ENCODE data around the gene LSMEM2. TPM values are rescaled to one million over a fixed set of nuclear protein-coding genes. Genes with fewer than 3 reads are reported as not detected.
"Not testable (repeated sequence)": the region's sequence is repeated elsewhere in the genome, so short reads cannot be mapped to it uniquely, and the experiment has no call there.

Gene LSMEM2
- polyA plus RNA-seq, 1 experiment = not detected

DNA sequence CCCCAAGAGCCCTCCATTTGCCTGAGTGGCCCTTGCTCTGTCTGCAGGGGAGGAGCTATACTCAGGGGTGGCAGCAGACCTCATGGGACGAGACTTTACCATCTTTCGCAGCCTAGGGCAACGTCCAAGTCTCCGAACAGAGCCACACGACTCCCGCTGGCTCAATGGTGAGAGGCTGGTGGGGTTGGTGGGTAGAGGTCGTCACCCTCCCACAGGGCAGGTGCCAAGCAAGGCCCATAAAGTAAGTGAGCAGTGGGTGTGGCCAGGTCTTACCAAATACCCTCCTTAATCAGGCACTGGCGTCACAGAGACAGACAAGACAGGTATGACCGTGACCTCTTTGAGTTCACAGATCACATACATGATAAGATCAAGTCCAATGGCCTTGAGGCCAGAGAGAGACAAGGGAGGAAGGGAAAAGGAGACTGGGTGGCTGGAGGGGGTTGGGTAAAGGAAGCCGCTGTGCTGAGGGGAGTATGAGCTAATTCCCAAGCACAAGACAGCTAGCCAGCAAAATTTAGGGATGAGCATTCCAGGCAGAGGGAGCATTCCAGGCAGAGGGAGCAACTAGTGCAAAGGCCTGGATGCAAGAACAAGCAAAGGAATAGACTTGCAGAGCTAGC, 7.5 kb upstream of the LSMEM2 start:
- ChIA-PET CTCF (interaction anchor here (0.7 to 2.6 kb wide), 10 partner anchors 11 to 79 kb away, joined by 3 to 11 read pairs (median 4); partner anchors contain the start of gene SLC38A3), POLR2A (interaction anchor here (1.5 kb wide), 1 partner anchor 45 kb away, joined by 8 read pairs; no protein-coding TSS in a partner anchor)
- TF ChIP-seq, protein P1, sequence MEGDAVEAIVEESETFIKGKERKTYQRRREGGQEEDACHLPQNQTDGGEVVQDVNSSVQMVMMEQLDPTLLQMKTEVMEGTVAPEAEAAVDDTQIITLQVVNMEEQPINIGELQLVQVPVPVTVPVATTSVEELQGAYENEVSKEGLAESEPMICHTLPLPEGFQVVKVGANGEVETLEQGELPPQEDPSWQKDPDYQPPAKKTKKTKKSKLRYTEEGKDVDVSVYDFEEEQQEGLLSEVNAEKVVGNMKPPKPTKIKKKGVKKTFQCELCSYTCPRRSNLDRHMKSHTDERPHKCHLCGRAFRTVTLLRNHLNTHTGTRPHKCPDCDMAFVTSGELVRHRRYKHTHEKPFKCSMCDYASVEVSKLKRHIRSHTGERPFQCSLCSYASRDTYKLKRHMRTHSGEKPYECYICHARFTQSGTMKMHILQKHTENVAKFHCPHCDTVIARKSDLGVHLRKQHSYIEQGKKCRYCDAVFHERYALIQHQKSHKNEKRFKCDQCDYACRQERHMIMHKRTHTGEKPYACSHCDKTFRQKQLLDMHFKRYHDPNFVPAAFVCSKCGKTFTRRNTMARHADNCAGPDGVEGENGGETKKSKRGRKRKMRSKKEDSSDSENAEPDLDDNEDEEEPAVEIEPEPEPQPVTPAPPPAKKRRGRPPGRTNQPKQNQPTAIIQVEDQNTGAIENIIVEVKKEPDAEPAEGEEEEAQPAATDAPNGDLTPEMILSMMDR (IDR thresholded peaks at IDR 0.05; ENCODE audit: low read depth, low read length) = no peak

DNA sequence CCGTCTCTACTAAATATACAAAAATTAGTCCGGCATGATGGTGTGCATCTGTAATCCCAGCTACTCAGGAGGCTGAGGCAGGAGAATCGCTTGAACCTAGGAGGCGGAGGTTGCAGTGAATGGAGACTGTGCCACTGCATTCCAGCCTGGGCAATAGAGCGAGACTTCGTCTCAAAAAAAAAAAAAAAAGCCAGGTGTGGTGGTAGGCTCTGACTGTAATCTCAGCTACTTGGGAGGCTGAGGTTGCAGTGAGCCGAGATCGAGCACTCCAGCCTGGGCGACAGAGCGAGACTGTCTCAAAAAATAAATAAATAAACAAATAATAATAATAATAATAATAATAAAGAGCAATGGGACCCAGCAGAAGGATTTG, 6.4 kb upstream of the LSMEM2 start:
- CTCF ChIA-PET = interaction anchor here (0.6 to 2.5 kb wide), 7 partner anchors 12 to 130 kb away, joined by 3 to 9 read pairs (median 8); no protein-coding TSS in a partner anchor
- not testable (repeated sequence) for H3K4me3 ChIP-seq (ENCODE audit: low read depth, low read length); DNase-seq (ENCODE audit: low read depth, low spot score); H3K27ac ChIP-seq (ENCODE audit: low read depth, low read length); H3K9me3 ChIP-seq (ENCODE audit: control insufficient read depth, insufficient read depth, low read length)
- POLR2A ChIA-PET = interaction anchor here (0.7 to 1.5 kb wide), 3 partner anchors 27 to 74 kb away, joined by 4 to 8 read pairs (median 7); no protein-coding TSS in a partner anchor
- H3K27me3 ChIP-seq (ENCODE audit: control insufficient read depth, insufficient read depth, low read length) = peaks cover 19% of the 10 kb centered on the region

More for the DNA sequence above, 7.5 kb upstream of the LSMEM2 start:
- no peak overlapping the region for H3K27ac ChIP-seq (ENCODE audit: low read depth, low read length)
- DNase-seq (ENCODE audit: low read depth, low spot score) = no peak
- H3K4me3 ChIP-seq (ENCODE audit: low read depth, low read length) = no peak overlapping the region
- H3K27me3 ChIP-seq (ENCODE audit: control insufficient read depth, insufficient read depth, low read length) = peaks cover 15% of the 10 kb centered on the region
- no peaks in the 10 kb centered on the region; the same call in 1 of the 2 replicates for H3K9me3 ChIP-seq (ENCODE audit: control insufficient read depth, insufficient read depth, low read length)

DNA sequence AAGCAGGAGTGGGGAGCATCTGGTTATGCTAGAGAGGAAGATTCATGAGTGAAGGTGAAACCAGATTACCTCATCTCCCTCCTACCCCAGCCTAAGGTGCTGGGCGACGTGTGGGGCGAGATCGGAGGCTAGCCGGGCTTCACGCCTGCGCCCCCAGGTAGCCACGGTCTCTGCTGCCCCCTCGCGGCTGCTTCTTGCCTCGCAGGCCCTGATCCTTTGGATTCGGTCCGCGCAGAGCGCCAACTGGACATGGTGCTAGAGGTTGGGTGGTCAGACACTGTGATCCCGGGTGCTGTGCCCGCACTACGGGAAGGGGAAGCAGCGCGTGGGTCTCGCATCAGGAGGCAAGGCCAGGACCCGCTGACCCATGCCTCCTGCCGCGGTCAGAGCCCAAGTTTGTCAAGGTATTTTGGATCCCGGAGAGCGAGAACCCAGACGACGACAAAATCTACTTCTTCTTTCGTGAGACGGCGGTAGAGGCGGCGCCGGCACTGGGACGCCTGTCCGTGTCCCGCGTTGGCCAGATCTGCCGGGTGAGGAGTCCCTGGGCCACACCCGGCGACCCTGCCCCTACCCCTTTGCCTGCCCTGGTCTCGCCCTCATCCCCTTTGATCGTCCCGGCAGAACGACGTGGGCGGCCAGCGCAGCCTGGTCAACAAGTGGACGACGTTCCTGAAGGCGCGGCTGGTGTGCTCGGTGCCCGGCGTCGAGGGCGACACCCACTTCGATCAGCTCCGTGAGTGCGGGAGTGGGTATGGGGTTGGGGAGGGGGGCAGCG, 5.8 kb upstream of the LSMEM2 start:
- peaks cover 19% of the 10 kb centered on the region for H3K27me3 ChIP-seq (ENCODE audit: control insufficient read depth, insufficient read depth, low read length)
- POLR2A ChIA-PET = interaction anchor here (0.7 kb wide), 1 partner anchor 74 kb away, joined by 7 read pairs; no protein-coding TSS in a partner anchor
- no peak for DNase-seq (ENCODE audit: low read depth, low spot score)
- TF ChIP-seq, protein P1 (IDR thresholded peaks at IDR 0.05; ENCODE audit: low read depth, low read length) = peak; percentile 92
- no peaks in the 10 kb centered on the region; the same call in 1 of the 2 replicates for H3K9me3 ChIP-seq (ENCODE audit: control insufficient read depth, insufficient read depth, low read length)
- no peak overlapping the region for H3K27ac ChIP-seq (ENCODE audit: low read depth, low read length)
- H3K4me3 ChIP-seq (ENCODE audit: low read depth, low read length) = peak overlapping the region; percentile 49
- CTCF ChIA-PET = interaction anchor here (1.0 to 2.5 kb wide), 4 partner anchors 13 to 81 kb away, joined by 4 to 9 read pairs (median 8); no protein-coding TSS in a partner anchor

DNA sequence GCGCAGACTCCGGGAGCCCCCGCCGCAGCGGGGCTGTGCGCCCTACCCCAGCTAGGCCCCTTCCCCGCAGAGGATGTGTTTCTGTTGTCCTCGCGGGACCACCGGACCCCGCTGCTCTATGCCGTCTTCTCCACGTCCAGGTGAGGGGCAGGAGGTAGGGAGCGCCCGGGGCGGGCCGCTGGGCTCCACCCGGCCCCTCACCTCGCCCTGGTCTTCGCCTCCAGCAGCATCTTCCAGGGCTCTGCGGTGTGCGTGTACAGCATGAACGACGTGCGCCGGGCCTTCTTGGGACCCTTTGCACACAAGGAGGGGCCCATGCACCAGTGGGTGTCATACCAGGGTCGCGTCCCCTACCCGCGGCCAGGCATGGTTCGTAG, 5.2 kb upstream of the LSMEM2 start:
- ChIA-PET POLR2A (no interaction called here), CTCF (no interaction called here)
- no peak for DNase-seq (ENCODE audit: low read depth, low spot score)
- H3K9me3 ChIP-seq (ENCODE audit: control insufficient read depth, insufficient read depth, low read length) = no peaks in the 10 kb centered on the region; the same call in 1 of the 2 replicates
- no peak overlapping the region for H3K4me3 ChIP-seq (ENCODE audit: low read depth, low read length)
- TF ChIP-seq, protein P1 (IDR thresholded peaks at IDR 0.05; ENCODE audit: low read depth, low read length) = no peak
- H3K27ac ChIP-seq (ENCODE audit: low read depth, low read length) = no peak overlapping the region
- peaks cover 19% of the 10 kb centered on the region for H3K27me3 ChIP-seq (ENCODE audit: control insufficient read depth, insufficient read depth, low read length)

DNA sequence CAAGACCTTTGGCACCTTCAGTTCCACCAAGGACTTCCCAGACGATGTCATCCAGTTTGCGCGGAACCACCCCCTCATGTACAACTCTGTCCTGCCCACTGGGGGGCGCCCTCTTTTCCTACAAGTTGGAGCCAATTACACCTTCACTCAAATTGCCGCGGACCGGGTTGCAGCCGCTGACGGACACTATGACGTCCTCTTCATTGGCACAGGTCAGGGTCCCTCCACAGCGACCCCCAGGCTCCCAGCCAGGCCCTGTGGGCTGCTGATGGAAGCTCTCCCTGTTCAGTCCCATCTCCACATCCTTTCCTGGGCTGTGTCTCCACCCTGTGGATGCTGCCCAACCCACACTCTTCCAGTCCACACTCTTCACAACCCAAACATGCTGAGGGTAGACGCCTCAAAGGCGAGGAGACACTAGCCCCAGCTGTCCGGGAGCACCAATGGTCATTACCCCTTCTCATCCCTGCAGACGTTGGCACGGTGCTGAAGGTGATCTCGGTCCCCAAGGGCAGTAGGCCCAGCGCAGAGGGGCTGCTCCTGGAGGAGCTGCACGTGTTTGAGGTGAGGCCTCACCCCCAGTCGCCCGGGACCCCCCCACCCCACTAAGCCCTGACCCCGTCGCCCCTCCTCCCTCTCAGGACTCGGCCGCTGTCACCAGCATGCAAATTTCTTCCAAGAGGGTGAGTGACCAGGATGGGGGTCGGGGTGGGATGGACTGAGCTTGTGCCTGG, 4.3 kb upstream of the LSMEM2 start:
- ChIA-PET POLR2A (interaction anchor here (1.0 kb wide), 1 partner anchor 38 kb away, joined by 3 read pairs; the partner anchor contains the start of gene GNAI2), CTCF (interaction anchor here (0.6 to 1.4 kb wide), 14 partner anchors 13 to 221 kb away, joined by 3 to 7 read pairs (median 4); no protein-coding TSS in a partner anchor)
- DNase-seq (ENCODE audit: low read depth, low spot score) = no peak
- peaks cover 19% of the 10 kb centered on the region for H3K27me3 ChIP-seq (ENCODE audit: control insufficient read depth, insufficient read depth, low read length)
- H3K4me3 ChIP-seq (ENCODE audit: low read depth, low read length) = no peak overlapping the region
- TF ChIP-seq, protein P1 (IDR thresholded peaks at IDR 0.05; ENCODE audit: low read depth, low read length) = peak; percentile 71
- no peaks in the 10 kb centered on the region; the same call in 1 of the 2 replicates for H3K9me3 ChIP-seq (ENCODE audit: control insufficient read depth, insufficient read depth, low read length)
- H3K27ac ChIP-seq (ENCODE audit: low read depth, low read length) = no peak overlapping the region

All from AG04450 (cell line).